Neural progenitor cell (in vitro differentiated cells): ENCODE results near the gene RAPGEF4. TPM values are rescaled to one million over a fixed set of nuclear protein-coding genes. Genes with fewer than 3 reads are reported as not detected.

Experiments
- DNase-seq: peaks from one replicate; pipeline ENCODE4 v3.0.0-alpha.2; 2016; ENCODE audit warnings: low spot score
- H2AFZ ChIP-seq: fragments of 200-600 bp; sonication (generic); replicated peaks from 2 replicates; pipeline ENCODE4 v1.6.1; 2016; ENCODE audit warnings: antibody characterized with exemption
- H3F3A ChIP-seq: fragments of 200-600 bp; sonication (generic); 2 replicates; pipeline ENCODE4 v1.6.1; 2016; ENCODE audit warnings: antibody characterized with exemption, low read depth
- H3K27ac ChIP-seq: fragments of 200-600 bp; sonication (generic); 2 replicates; pipeline ENCODE4 v1.5.1; 2016; ENCODE audit warnings: mild to moderate bottlenecking
- H3K27me3 ChIP-seq: fragments of 200-600 bp; sonication (generic); 2 replicates; pipeline ENCODE4 v1.6.1; 2016; ENCODE audit warnings: mild to moderate bottlenecking, moderate library complexity
- H3K36me3 ChIP-seq: fragments of 200-600 bp; sonication (generic); 2 replicates; pipeline ENCODE4 v1.5.1; 2016
- H3K4me1 ChIP-seq: fragments of 200-600 bp; sonication (generic); 2 replicates; pipeline ENCODE4 v1.6.1; 2016; ENCODE audit warnings: mixed run types
- H3K4me2 ChIP-seq: fragments of 200-600 bp; sonication (generic); 2 replicates; pipeline ENCODE4 v1.6.1; 2016
- H3K4me3 ChIP-seq: fragments of 200-600 bp; sonication (generic); 2 replicates; pipeline ENCODE4 v1.5.1; 2016
- H3K79me2 ChIP-seq: fragments of 200-600 bp; sonication (generic); 2 replicates; pipeline ENCODE4 v1.6.1; 2016; ENCODE audit warnings: low read depth
- H3K9ac ChIP-seq: fragments of 200-600 bp; sonication (generic); 2 replicates; pipeline ENCODE4 v1.6.1; 2016
- H3K9me3 ChIP-seq: fragments of 200-600 bp; sonication (generic); 2 replicates; pipeline ENCODE4 v1.5.1; 2016; ENCODE audit warnings: low read depth
- H4K20me1 ChIP-seq: fragments of 200-600 bp; sonication (generic); 2 replicates; pipeline ENCODE4 v1.6.1; 2016; ENCODE audit warnings: low read depth
- H3K27ac Mint-ChIP-seq: 3 replicates; pipeline ENCODE4 v1.8.0; 2021; ENCODE audit warnings: mixed read lengths
- H3K27me3 Mint-ChIP-seq: 2 replicates; pipeline ENCODE4 v1.8.0; 2022; ENCODE audit warnings: low read depth, mild to moderate bottlenecking, inconsistent platforms, moderate library complexity, mixed read lengths; ENCODE audit not compliant: insufficient read depth
- H3K36me3 Mint-ChIP-seq: 3 replicates; pipeline ENCODE4 v1.8.0; 2021; ENCODE audit warnings: mixed read lengths
- H3K4me1 Mint-ChIP-seq: 3 replicates; pipeline ENCODE4 v1.8.0; 2021; ENCODE audit warnings: mixed read lengths
- H3K4me3 Mint-ChIP-seq: 3 replicates; pipeline ENCODE4 v1.8.0; 2021; ENCODE audit warnings: mild to moderate bottlenecking, moderate library complexity, mixed read lengths
- H3K9me3 Mint-ChIP-seq: 3 replicates; pipeline ENCODE4 v1.8.0; 2020; ENCODE audit warnings: mixed read lengths
- CTCF ChIP-seq: fragments of 200-600 bp; sonication (generic); IDR thresholded peaks from 2 replicates; pipeline ENCODE4 v1.5.1; 2017; ENCODE audit warnings: antibody characterized with exemption, mild to moderate bottlenecking
- EZH2 ChIP-seq: fragments of 200-600 bp; sonication (generic); IDR thresholded peaks from 2 replicates; pipeline ENCODE4 v1.6.1; 2017; ENCODE audit warnings: antibody characterized with exemption, mild to moderate bottlenecking, moderate library complexity
- EZH2phosphoT487 ChIP-seq: fragments of 200-600 bp; sonication (generic); IDR thresholded peaks from 2 replicates; pipeline ENCODE4 v1.6.1; 2017; ENCODE audit warnings: antibody characterized with exemption
- total RNA-seq: library from RNA; depleted of rRNA; stranded (reverse); fragments of >200 nt; gene quantifications from 2 replicates; pipeline ENCODE4 v1.2.3, GENCODE V29; 2015; ENCODE audit warnings: low replicate concordance

The RAPGEF4 gene
- total RNA-seq, 1 donor from 2014 or later = 1.8 TPM

GRCh38 chr2:172893671-172894070 lies 158.0 kb downstream of the RAPGEF4 start:
- H3K4me2 ChIP-seq = no peak overlapping the region
- no peaks in the 10 kb centered on the region for H3K27me3 ChIP-seq
- H3K4me3 ChIP-seq = no peak overlapping the region
- H3F3A ChIP-seq = no peaks in the 10 kb centered on the region
- no peaks in the 10 kb centered on the region for H3K4me1 ChIP-seq
- no peak for DNase-seq
- H3K36me3 ChIP-seq = no peaks in the 10 kb centered on the region
- no peak overlapping the region for H3K9ac ChIP-seq
- H3K27ac ChIP-seq = no peak overlapping the region
- TF ChIP-seq EZH2phosphoT487 (no peak), CTCF (no peak), EZH2 (no peak)
- H3K4me3 Mint-ChIP-seq = no peak overlapping the region
- peak overlapping the region; percentile 37 for H2AFZ ChIP-seq
- H3K36me3 Mint-ChIP-seq = no peaks in the 10 kb centered on the region
- H3K27me3 Mint-ChIP-seq = peaks cover 2% of the 10 kb centered on the region
- no peaks in the 10 kb centered on the region for H3K79me2 ChIP-seq
- no peaks in the 10 kb centered on the region for H3K9me3 Mint-ChIP-seq
- H3K4me1 Mint-ChIP-seq = peaks cover 5% of the 10 kb centered on the region
- H4K20me1 ChIP-seq = no peaks in the 10 kb centered on the region
- H3K27ac Mint-ChIP-seq = no peak overlapping the region
- H3K9me3 ChIP-seq = no peaks in the 10 kb centered on the region

DNA sequence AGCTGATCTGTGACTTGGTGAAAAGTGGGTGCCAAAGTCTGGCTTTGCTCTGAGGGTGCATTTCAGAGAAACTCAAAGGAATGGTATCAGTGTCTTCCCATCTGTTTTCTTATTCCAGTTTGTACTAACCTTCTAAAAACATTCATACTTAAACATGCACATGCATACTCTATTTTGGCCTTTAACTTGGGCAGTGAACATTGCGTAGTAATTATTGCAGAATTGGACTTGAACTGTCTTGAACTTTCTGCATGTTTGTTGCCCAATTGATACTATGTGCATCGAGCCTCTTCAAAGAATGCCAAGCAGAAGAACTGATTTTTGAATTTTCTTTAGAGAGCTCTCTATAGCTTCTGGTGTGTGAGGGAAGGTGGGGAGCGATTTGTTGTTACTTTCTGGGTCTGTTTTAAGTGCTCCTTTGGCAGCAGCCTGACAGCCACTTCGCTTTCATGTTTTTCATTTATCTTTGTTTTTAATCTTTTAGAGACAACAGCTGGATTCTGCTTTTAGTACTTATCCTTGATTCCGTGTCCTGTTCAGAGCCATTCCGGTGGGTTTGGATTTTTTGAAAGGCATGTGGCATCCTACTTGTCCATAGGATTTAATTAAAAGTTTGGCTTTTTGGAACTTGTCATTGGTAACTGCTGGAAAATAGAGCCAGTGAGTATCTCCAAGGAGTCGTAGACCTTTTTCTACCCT lies 159.2 kb downstream of the RAPGEF4 start:
- no peaks in the 10 kb centered on the region for H3K79me2 ChIP-seq
- H2AFZ ChIP-seq = no peak overlapping the region
- H3K4me3 ChIP-seq = no peak overlapping the region
- Mint-ChIP-seq H3K4me3 (no peak overlapping the region), H3K27ac (no peak overlapping the region), H3K27me3 (no peaks in the 10 kb centered on the region), H3K4me1 (peaks cover 5% of the 10 kb centered on the region), H3K36me3 (no peaks in the 10 kb centered on the region), H3K9me3 (no peaks in the 10 kb centered on the region)
- H3K27ac ChIP-seq = no peak overlapping the region
- no peak overlapping the region for H3K4me2 ChIP-seq
- no peak overlapping the region for H3K9ac ChIP-seq
- H4K20me1 ChIP-seq = no peaks in the 10 kb centered on the region
- no peaks in the 10 kb centered on the region for H3K4me1 ChIP-seq
- H3F3A ChIP-seq = no peaks in the 10 kb centered on the region
- H3K36me3 ChIP-seq = no peaks in the 10 kb centered on the region
- no peak for DNase-seq
- H3K27me3 ChIP-seq = no peaks in the 10 kb centered on the region
- H3K9me3 ChIP-seq = no peaks in the 10 kb centered on the region
- TF ChIP-seq EZH2 (no peak), CTCF (no peak), EZH2phosphoT487 (no peak)

GRCh38 chr2:172896661-172897081 lies 161.0 kb downstream of the RAPGEF4 start:
- H3K9me3 ChIP-seq = no peaks in the 10 kb centered on the region
- no peaks in the 10 kb centered on the region for H3K36me3 Mint-ChIP-seq
- no peak overlapping the region for H3K27ac ChIP-seq
- H3K4me3 Mint-ChIP-seq = no peak overlapping the region
- H3K4me1 ChIP-seq = no peaks in the 10 kb centered on the region
- TF ChIP-seq CTCF (no peak), EZH2 (no peak), EZH2phosphoT487 (no peak)
- no peak overlapping the region for H3K4me3 ChIP-seq
- H3K27ac Mint-ChIP-seq = no peak overlapping the region
- no peak overlapping the region for H3K9ac ChIP-seq
- H3K36me3 ChIP-seq = no peaks in the 10 kb centered on the region
- no peaks in the 10 kb centered on the region for H3K79me2 ChIP-seq
- H3K27me3 ChIP-seq = no peaks in the 10 kb centered on the region
- peaks cover 5% of the 10 kb centered on the region for H3K4me1 Mint-ChIP-seq
- no peak for DNase-seq
- no peaks in the 10 kb centered on the region for H4K20me1 ChIP-seq
- H3F3A ChIP-seq = no peaks in the 10 kb centered on the region
- no peak overlapping the region for H2AFZ ChIP-seq
- no peaks in the 10 kb centered on the region for H3K9me3 Mint-ChIP-seq
- H3K27me3 Mint-ChIP-seq = no peaks in the 10 kb centered on the region
- H3K4me2 ChIP-seq = no peak overlapping the region
